Vagina (tissue), 2 donors: ENCODE results near the gene CD9. TPM values are rescaled to one million over a fixed set of nuclear protein-coding genes. Genes with fewer than 3 reads are reported as not detected.

Experiments
- DNase-seq, 2 donors: peaks; one replicate each; pipeline ENCODE4 v3.0.0-alpha.2; 2017; ENCODE audit errors: extremely low spot score in 2 of 2
- H3K27ac ChIP-seq: fragments of 200-600 bp; sonication (generic); one replicate; pipeline ENCODE4 v1.5.1; 2019
- H3K27me3 ChIP-seq: fragments of 200-600 bp; sonication (generic); one replicate; pipeline ENCODE4 v1.5.1; 2019
- H3K36me3 ChIP-seq, 2 donors: fragments of 200-600 bp; sonication (generic); one replicate each; pipeline ENCODE4 v1.5.1; 2017 to 2019
- H3K4me1 ChIP-seq: fragments of 200-600 bp; sonication (generic); one replicate; pipeline ENCODE4 v1.5.1; 2019
- H3K4me3 ChIP-seq, 2 donors: fragments of 200-600 bp; sonication (generic); 1 replicate in 1 of 2; 2 replicates in 1 of 2; pipeline ENCODE4 v1.5.1; 2016 to 2019
- H3K9me3 ChIP-seq: fragments of 200-600 bp; sonication (generic); one replicate; pipeline ENCODE4 v1.5.1; 2019
- CTCF ChIP-seq, 3 experiments: fragments of 450-650 bp in 2 of 3; fragments of 200-600 bp in 1 of 3; sonication (generic) in 1 of 3; IDR thresholded peaks; one replicate each; pipeline ENCODE4 v1.5.1; 2017 to 2019; ENCODE audit warnings: antibody characterized with exemption in 3 of 3, mild to moderate bottlenecking in 2 of 3, moderate library complexity in 2 of 3
- POLR2A ChIP-seq, 2 donors: fragments of 450-650 bp; IDR thresholded peaks; one replicate each; pipeline ENCODE4 v1.6.1; 2017; ENCODE audit warnings: antibody characterized with exemption in 2 of 2, mild to moderate bottlenecking in 2 of 2, moderate library complexity in 2 of 2
- POLR2AphosphoS5 ChIP-seq, 2 donors: sonication (generic); formaldehyde crosslinking; IDR thresholded peaks; one replicate each; pipeline ENCODE4 v1.9.0; 2017; ENCODE audit warnings: antibody characterized with exemption in 2 of 2, mild to moderate bottlenecking in 2 of 2, low read depth in 1 of 2; ENCODE audit not compliant: insufficient read depth in 1 of 2
- intact Hi-C: fragments of 100-400 bp; cut with DNase I; formaldehyde crosslinking; loops from one replicate; pipeline ENCODE4 v1.15.1; 2023
- total RNA-seq: library from RNA; depleted of rRNA; stranded (reverse); fragments of >200 nt; gene quantifications from one replicate; pipeline ENCODE4 v1.2.3, GENCODE V29; 2016

CD9 gene
- total RNA-seq, 1 donor from 2014 or later: 366 TPM

- Histone ChIP-seq H3K27me3 (no peaks in the 10 kb centered on the region), H3K36me3 (no peaks in the 10 kb centered on the region), H3K9me3 (no peaks in the 10 kb centered on the region), H3K4me1 (peaks cover 100% of the 10 kb centered on the region), H3K4me3 (no peak overlapping the region), H3K27ac (peak overlapping the region; percentile 81)
- intact Hi-C loops: no loop called here
- DNase-seq: no peak
- TF ChIP-seq CTCF (IDR thresholded peaks at IDR 0.05): no peak
- peak; percentile 33 to 64 for TF ChIP-seq POLR2AphosphoS5 (IDR thresholded peaks at IDR 0.05; ENCODE audit: insufficient read depth in 1 of 2, low read depth in 1 of 2)
These were observed 11.2 kb downstream of the CD9 start for GRCh38 chr12:6211421-6211869.

DNA sequence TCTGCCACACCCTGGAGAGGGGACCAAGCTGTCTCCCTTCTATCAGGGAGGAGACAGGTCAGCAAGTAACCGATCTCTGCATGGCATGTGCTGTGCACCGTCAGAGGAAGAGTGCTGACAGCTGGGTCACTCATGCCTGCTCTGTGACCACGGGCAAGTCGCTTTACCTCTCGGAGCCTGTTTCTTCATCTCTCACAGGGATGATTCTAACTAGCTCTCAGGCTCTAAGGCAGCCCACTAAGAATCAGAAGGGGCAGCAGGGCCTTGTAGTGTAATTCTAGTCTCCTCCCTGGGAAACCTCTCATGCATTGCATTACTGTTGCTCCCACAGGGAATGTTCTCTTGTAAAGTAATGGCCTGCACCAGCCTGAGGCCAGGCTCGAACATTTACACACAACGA is 11.9 kb downstream of the CD9 start:
- TF ChIP-seq POLR2A (IDR thresholded peaks at IDR 0.05) (no peak), POLR2AphosphoS5 (IDR thresholded peaks at IDR 0.05; ENCODE audit: insufficient read depth in 1 of 2, low read depth in 1 of 2) (no peak), CTCF (IDR thresholded peaks at IDR 0.05) (no peak)
- peak overlapping the region; percentile 81 for H3K27ac ChIP-seq
- no peak overlapping the region for H3K4me3 ChIP-seq
- intact Hi-C loops: no loop called here
- no peaks in the 10 kb centered on the region for H3K9me3 ChIP-seq
- no peaks in the 10 kb centered on the region for H3K27me3 ChIP-seq
- H3K36me3 ChIP-seq: no peaks in the 10 kb centered on the region
- H3K4me1 ChIP-seq: peaks cover 100% of the 10 kb centered on the region
- no peak for DNase-seq

- Histone ChIP-seq H3K27ac (peak overlapping the region; percentile 81), H3K4me1 (peaks cover 100% of the 10 kb centered on the region), H3K9me3 (no peaks in the 10 kb centered on the region), H3K27me3 (no peaks in the 10 kb centered on the region), H3K4me3 (no peak overlapping the region), H3K36me3 (no peaks in the 10 kb centered on the region)
- TF ChIP-seq POLR2AphosphoS5 (IDR thresholded peaks at IDR 0.05; ENCODE audit: insufficient read depth in 1 of 2, low read depth in 1 of 2) (no peak), POLR2A (IDR thresholded peaks at IDR 0.05) (no peak), CTCF (IDR thresholded peaks at IDR 0.05) (no peak)
- intact Hi-C loops: no loop called here
- no peak for DNase-seq
These were observed 13.8 kb downstream of the CD9 start for GRCh38 chr12:6213969-6214368.

- Histone ChIP-seq H3K27ac (peak overlapping the region; percentile 81), H3K4me3 (peak overlapping the region in 1 of 2 donors; percentile 7), H3K9me3 (no peaks in the 10 kb centered on the region), H3K4me1 (peaks cover 100% of the 10 kb centered on the region), H3K27me3 (no peaks in the 10 kb centered on the region), H3K36me3 (peaks cover 0 to 2% of the 10 kb centered on the region in 2 donors)
- intact Hi-C loops: no loop called here
- peak in 1 of 2 donors; percentile 42 for TF ChIP-seq POLR2AphosphoS5 (IDR thresholded peaks at IDR 0.05; ENCODE audit: insufficient read depth in 1 of 2, low read depth in 1 of 2)
- no peak for TF ChIP-seq POLR2A (IDR thresholded peaks at IDR 0.05)
- DNase-seq: no peak
These were observed 14.4 kb downstream of the CD9 start for GRCh38 chr12:6214633-6215032.

GRCh38 chr12:6215120-6215807 is 15.1 kb downstream of the CD9 start:
- H3K9me3 ChIP-seq: no peaks in the 10 kb centered on the region
- TF ChIP-seq POLR2AphosphoS5 (IDR thresholded peaks at IDR 0.05; ENCODE audit: insufficient read depth in 1 of 2, low read depth in 1 of 2): no peak
- TF ChIP-seq POLR2A (IDR thresholded peaks at IDR 0.05): no peak
- TF ChIP-seq CTCF (IDR thresholded peaks at IDR 0.05): no peak
- peaks cover 100% of the 10 kb centered on the region for H3K4me1 ChIP-seq
- intact Hi-C loops: no loop called here
- no peaks in the 10 kb centered on the region for H3K27me3 ChIP-seq
- peaks cover 0 to 5% of the 10 kb centered on the region in 2 donors for H3K36me3 ChIP-seq
- peak overlapping the region in 1 of 2 donors; percentile 7 for H3K4me3 ChIP-seq
- peak overlapping the region; percentile 81 for H3K27ac ChIP-seq
- no peak for DNase-seq
